Measurements from ENCODE around the gene TK2. TPM values are rescaled to one million over a fixed set of nuclear protein-coding genes. Genes with fewer than 3 reads are reported as not detected.

TK2 gene
- total RNA-seq, 1 donor from 2014 or later: 36.1 TPM

DNA sequence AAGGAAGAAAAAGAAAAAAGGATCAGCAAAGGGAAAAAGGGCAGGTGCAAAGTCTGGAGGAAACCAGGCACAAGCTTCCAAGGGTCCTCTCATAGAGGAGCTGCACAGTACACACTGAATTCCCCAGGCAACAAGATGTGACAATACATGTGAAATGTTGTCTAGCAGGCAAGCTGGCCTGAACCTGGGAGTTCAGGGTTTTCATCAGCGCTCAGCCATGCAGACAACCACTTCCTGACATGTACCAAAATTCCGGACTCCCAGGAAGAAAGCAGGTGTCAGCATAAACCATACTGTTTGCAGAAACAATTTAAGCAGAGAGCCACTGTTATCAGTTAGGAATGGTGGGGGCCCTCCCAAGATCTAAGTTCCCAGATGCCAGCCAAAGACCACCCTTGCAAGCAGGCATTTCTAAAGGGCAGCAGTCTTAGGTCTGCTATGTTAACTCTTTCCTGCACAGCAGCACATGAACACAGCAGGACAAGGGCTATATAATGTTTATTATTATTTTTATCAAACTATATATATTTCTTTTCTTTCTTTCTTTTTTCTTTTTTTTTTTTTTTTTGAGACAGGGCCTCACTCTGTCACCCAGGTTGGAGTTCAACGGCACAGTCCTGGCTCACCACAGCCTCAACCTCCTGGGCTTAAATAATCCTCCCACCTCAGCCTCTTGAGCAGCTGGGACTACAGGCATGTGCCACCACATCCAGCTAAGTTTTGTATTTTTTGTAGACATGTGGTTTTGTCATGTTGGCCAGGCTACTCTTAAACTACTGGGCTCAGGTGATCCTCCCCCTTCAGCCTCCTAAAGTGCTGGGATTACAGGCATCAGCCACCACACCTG lies 10.1 kb downstream of the TK2 start:
- no peak overlapping the region for H3K27ac ChIP-seq
- TF ChIP-seq, protein P1, sequence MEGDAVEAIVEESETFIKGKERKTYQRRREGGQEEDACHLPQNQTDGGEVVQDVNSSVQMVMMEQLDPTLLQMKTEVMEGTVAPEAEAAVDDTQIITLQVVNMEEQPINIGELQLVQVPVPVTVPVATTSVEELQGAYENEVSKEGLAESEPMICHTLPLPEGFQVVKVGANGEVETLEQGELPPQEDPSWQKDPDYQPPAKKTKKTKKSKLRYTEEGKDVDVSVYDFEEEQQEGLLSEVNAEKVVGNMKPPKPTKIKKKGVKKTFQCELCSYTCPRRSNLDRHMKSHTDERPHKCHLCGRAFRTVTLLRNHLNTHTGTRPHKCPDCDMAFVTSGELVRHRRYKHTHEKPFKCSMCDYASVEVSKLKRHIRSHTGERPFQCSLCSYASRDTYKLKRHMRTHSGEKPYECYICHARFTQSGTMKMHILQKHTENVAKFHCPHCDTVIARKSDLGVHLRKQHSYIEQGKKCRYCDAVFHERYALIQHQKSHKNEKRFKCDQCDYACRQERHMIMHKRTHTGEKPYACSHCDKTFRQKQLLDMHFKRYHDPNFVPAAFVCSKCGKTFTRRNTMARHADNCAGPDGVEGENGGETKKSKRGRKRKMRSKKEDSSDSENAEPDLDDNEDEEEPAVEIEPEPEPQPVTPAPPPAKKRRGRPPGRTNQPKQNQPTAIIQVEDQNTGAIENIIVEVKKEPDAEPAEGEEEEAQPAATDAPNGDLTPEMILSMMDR (IDR thresholded peaks at IDR 0.05): no peak
- H3K27me3 ChIP-seq: no peaks in the 10 kb centered on the region
- no peaks in the 10 kb centered on the region for H3K4me1 ChIP-seq
- H3K9me3 ChIP-seq: no peaks in the 10 kb centered on the region
- ATAC-seq (no peak), DNase-seq (no peak)
- intact Hi-C loops (cut with DNase I): no loop called here
- H3K4me3 ChIP-seq: no peak overlapping the region
- H3K36me3 ChIP-seq: peaks cover 48% of the 10 kb centered on the region

GRCh38 chr16:66538910-66539309 lies 11.0 kb downstream of the TK2 start:
- no peaks in the 10 kb centered on the region for H3K9me3 ChIP-seq
- DNase-seq (no peak), ATAC-seq (no peak)
- TF ChIP-seq, protein P1 (IDR thresholded peaks at IDR 0.05): no peak
- no peak overlapping the region for H3K27ac ChIP-seq
- no peaks in the 10 kb centered on the region for H3K4me1 ChIP-seq
- H3K36me3 ChIP-seq: peaks cover 49% of the 10 kb centered on the region
- no peaks in the 10 kb centered on the region for H3K27me3 ChIP-seq
- intact Hi-C loops (cut with DNase I): no loop called here
- H3K4me3 ChIP-seq: no peak overlapping the region

- intact Hi-C loops (cut with DNase I): no loop called here
- no peaks in the 10 kb centered on the region for H3K4me1 ChIP-seq
- H3K9me3 ChIP-seq: no peaks in the 10 kb centered on the region
- no peak overlapping the region for H3K4me3 ChIP-seq
- H3K36me3 ChIP-seq: peaks cover 49% of the 10 kb centered on the region
- no peaks in the 10 kb centered on the region for H3K27me3 ChIP-seq
- no peak overlapping the region for H3K27ac ChIP-seq
- no peak for DNase-seq
- TF ChIP-seq, protein P1 (IDR thresholded peaks at IDR 0.05): no peak
- peak; percentile 27 for ATAC-seq
These were observed 12.7 kb downstream of the TK2 start for GRCh38 chr16:66537236-66537635.

DNA sequence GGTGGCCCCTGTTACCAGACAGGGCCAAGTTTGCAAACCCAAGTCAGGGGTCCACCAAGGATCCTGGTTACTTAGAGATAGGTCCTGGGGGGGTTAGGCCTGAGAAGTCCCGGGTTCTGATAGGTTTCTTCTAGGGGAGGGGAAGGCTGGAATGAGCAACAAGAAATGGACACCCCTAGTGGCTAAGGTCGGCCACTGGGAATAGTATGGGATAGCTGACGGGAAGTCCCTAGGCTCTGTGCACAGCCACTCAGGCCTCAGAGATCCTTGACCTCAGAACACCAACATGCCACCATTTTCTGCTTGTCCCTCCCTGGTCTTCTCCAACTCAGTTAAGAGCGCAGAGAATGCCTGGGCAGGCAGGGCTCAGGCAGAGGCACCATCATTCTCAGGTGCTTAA lies 13.4 kb downstream of the TK2 start:
- Histone ChIP-seq H3K27me3 (no peaks in the 10 kb centered on the region), H3K4me3 (no peak overlapping the region), H3K4me1 (no peaks in the 10 kb centered on the region), H3K9me3 (no peaks in the 10 kb centered on the region), H3K27ac (no peak overlapping the region), H3K36me3 (peaks cover 56% of the 10 kb centered on the region)
- TF ChIP-seq, protein P1 (IDR thresholded peaks at IDR 0.05): no peak
- intact Hi-C loops (cut with DNase I): no loop called here
- DNase-seq: no peak
- ATAC-seq: no peak

DNA sequence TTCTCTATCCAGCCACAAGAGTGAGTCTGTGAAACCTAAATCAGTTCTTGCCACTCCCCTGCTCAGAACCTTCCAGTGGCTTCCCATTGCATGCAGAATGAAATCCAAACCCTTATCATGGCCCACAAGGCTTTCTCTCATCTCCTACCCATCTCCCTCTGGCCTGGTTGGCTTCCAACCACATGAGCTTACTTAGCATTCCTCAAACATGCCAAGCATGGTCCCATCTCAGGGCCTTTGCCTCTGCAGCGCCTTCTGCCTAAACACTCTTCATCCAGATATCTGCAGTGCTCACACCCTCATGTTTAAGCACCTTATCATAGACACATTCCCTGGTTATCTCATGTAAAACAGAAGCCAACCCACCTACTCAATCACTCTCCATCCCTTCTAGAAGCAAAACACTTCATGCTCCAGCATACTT lies 15.5 kb downstream of the TK2 start:
- no peak overlapping the region for H3K4me3 ChIP-seq
- no peak for ATAC-seq
- H3K9me3 ChIP-seq: no peaks in the 10 kb centered on the region
- H3K36me3 ChIP-seq: peaks cover 62% of the 10 kb centered on the region
- intact Hi-C loops (cut with DNase I): no loop called here
- H3K4me1 ChIP-seq: no peaks in the 10 kb centered on the region
- TF ChIP-seq, protein P1 (IDR thresholded peaks at IDR 0.05): no peak
- DNase-seq: no peak
- no peak overlapping the region for H3K27ac ChIP-seq
- no peaks in the 10 kb centered on the region for H3K27me3 ChIP-seq
